ENCODE measurements around the gene CCDC117. TPM values are rescaled to one million over a fixed set of nuclear protein-coding genes. Genes with fewer than 3 reads are reported as not detected.

Gene CCDC117
- polyA plus RNA-seq, 1 donor from 2014 or later = 23.1 TPM

GRCh38 chr22:28798810-28799605, 26.5 kb downstream of the CCDC117 start:
- TF ChIP-seq CTCF (IDR thresholded peaks at IDR 0.05; ENCODE audit: poor library complexity, severe bottlenecking) (no peak), EZH2 (IDR thresholded peaks at IDR 0.05; ENCODE audit: borderline replicate concordance, insufficient read depth, low read length, poor library complexity, severe bottlenecking) (no peak)
- Histone ChIP-seq H3K79me2 (replicated peaks; ENCODE audit: insufficient read depth, low read length) (peaks cover 9% of the 10 kb centered on the region), H3K9me2 (ENCODE audit: insufficient read depth, low read length) (no peaks in the 10 kb centered on the region), H3K9ac (ENCODE audit: low read length) (peak overlapping the region; percentile 74), H3K4me3 (ENCODE audit: low read length) (peak overlapping the region; percentile 96), H3K4me2 (ENCODE audit: low read length) (peak overlapping the region; percentile 70), H3K27me3 (ENCODE audit: insufficient read depth, low read depth, low read length) (no peaks in the 10 kb centered on the region), H3F3A (ENCODE audit: insufficient read depth, low read length, poor library complexity, severe bottlenecking) (no peaks in the 10 kb centered on the region), H3K27ac (ENCODE audit: low read length) (peak overlapping the region; percentile 29), H3K9me3 (ENCODE audit: low read length) (no peaks in the 10 kb centered on the region), H4K20me1 (ENCODE audit: insufficient read depth) (no peaks in the 10 kb centered on the region), H3K36me3 (ENCODE audit: insufficient read depth, low read length) (no peaks in the 10 kb centered on the region), H2AFZ (ENCODE audit: low read depth, low read length) (no peak overlapping the region)

- H2AFZ ChIP-seq (ENCODE audit: low read depth, low read length) = peak overlapping the region; percentile 45
- H3K79me2 ChIP-seq (replicated peaks; ENCODE audit: insufficient read depth, low read length) = peaks cover 9% of the 10 kb centered on the region
These were observed 27.3 kb downstream of the CCDC117 start for GRCh38 chr22:28799606-28800307.

More at GRCh38 chr22:28799606-28800307, 27.3 kb downstream of the CCDC117 start:
- H3K9me3 ChIP-seq (ENCODE audit: low read length) = no peaks in the 10 kb centered on the region
- H3K4me2 ChIP-seq (ENCODE audit: low read length) = peak overlapping the region; percentile 70
- H4K20me1 ChIP-seq (ENCODE audit: insufficient read depth) = no peaks in the 10 kb centered on the region
- H3K27ac ChIP-seq (ENCODE audit: low read length) = peak overlapping the region; percentile 29
- H3K27me3 ChIP-seq (ENCODE audit: insufficient read depth, low read depth, low read length) = no peaks in the 10 kb centered on the region
- no peaks in the 10 kb centered on the region for H3K9me2 ChIP-seq (ENCODE audit: insufficient read depth, low read length)
- peak overlapping the region; percentile 96 for H3K4me3 ChIP-seq (ENCODE audit: low read length)
- no peaks in the 10 kb centered on the region for H3F3A ChIP-seq (ENCODE audit: insufficient read depth, low read length, poor library complexity, severe bottlenecking)
- no peaks in the 10 kb centered on the region for H3K36me3 ChIP-seq (ENCODE audit: insufficient read depth, low read length)
- peak overlapping the region; percentile 74 for H3K9ac ChIP-seq (ENCODE audit: low read length)
- TF ChIP-seq POLR2AphosphoS5 (IDR thresholded peaks at IDR 0.05) (no peak), EP300 (conservative IDR thresholded peaks at IDR 0.05; ENCODE audit: poor library complexity, severe bottlenecking) (no peak), SMC3 (conservative IDR thresholded peaks at IDR 0.05; ENCODE audit: poor library complexity) (no peak), REST (IDR thresholded peaks at IDR 0.05; ENCODE audit: borderline replicate concordance) (no peak), EZH2 (IDR thresholded peaks at IDR 0.05; ENCODE audit: borderline replicate concordance, insufficient read depth, low read length, poor library complexity, severe bottlenecking) (no peak), CTCF (IDR thresholded peaks at IDR 0.05; ENCODE audit: poor library complexity, severe bottlenecking) (no peak), RAD21 (conservative IDR thresholded peaks at IDR 0.05) (no peak), TAF1 (IDR thresholded peaks at IDR 0.05; ENCODE audit: low read depth) (no peak), MXI1 (conservative IDR thresholded peaks at IDR 0.05; ENCODE audit: poor library complexity, severe bottlenecking) (no peak)
